Measurements from ENCODE around the gene TNPO2.

- TF ChIP-seq CTCF (IDR thresholded peaks at IDR 0.05), result no peak
- no peak for TF ChIP-seq POLR2A (IDR thresholded peaks at IDR 0.05)
These were observed 2.7 kb downstream of the TNPO2 start for GRCh38 chr19:12720851-12721655.
